H1 (cell line): ENCODE data around the gene PXK. TPM values are rescaled to one million over a fixed set of nuclear protein-coding genes. Genes with fewer than 3 reads are reported as not detected.

Experiments
- CBX8 ChIP-seq: fragments of 300-800, 300-1000 bp; sonication (generic); IDR thresholded peaks from 2 replicates; pipeline ENCODE4 v1.7.1; 2016; ENCODE audit warnings: low read depth, low read length, borderline replicate concordance
- EZH2 ChIP-seq: fragments of 200-600 bp; sonication (generic); IDR thresholded peaks from 2 replicates; pipeline ENCODE4 v1.7.1; 2012; ENCODE audit warnings: low read depth, mild to moderate bottlenecking, moderate library complexity, low read length, inconsistent platforms; ENCODE audit not compliant: severe bottlenecking
- FOSL1 ChIP-seq: IDR thresholded peaks from 2 replicates; pipeline ENCODE4 v1.6.1; 2011; ENCODE audit warnings: mild to moderate bottlenecking, low read depth, low read length, moderate library complexity; ENCODE audit not compliant: insufficient read depth
- RBBP5 ChIP-seq: IDR thresholded peaks from 2 replicates; pipeline ENCODE4 v1.7.1; 2012; ENCODE audit warnings: low read depth, mild to moderate bottlenecking, inconsistent platforms, low read length, moderate library complexity, borderline replicate concordance
- polyA plus RNA-seq, 7 experiments: library from polyadenylated mRNA; depleted of rRNA in 3 of 7; stranded (reverse) in 5 of 7; unstranded in 2 of 7; fragments of >200 nt in 5 of 7; fragments of 200-250 nt in 2 of 7; gene quantifications; 1 replicate in 5 of 7; 2 replicates in 1 of 7; 4 replicates in 1 of 7; pipeline versions ENCODE4 v1.2.1 to v1.2.3, GENCODE V29; 2011 to 2013; ENCODE audit warnings: missing spikeins in 2 of 7, mixed read lengths in 2 of 7
- total RNA-seq: library from RNA; stranded (reverse); fragmentation: NEBNext Ultra II Directional; extraction: Animal tissue kit (Norgen Biotek cat#: 25700); gene quantifications from 2 replicates; pipeline ENCODE4 v1.2.1, GENCODE V29; 2021

PXK gene
- total and polyA plus RNA-seq, 2 of the 8 experiments (the other 6 are each of a cell fraction or from before 2014, with no cell fraction given) = 3.5 to 7.1 TPM

DNA sequence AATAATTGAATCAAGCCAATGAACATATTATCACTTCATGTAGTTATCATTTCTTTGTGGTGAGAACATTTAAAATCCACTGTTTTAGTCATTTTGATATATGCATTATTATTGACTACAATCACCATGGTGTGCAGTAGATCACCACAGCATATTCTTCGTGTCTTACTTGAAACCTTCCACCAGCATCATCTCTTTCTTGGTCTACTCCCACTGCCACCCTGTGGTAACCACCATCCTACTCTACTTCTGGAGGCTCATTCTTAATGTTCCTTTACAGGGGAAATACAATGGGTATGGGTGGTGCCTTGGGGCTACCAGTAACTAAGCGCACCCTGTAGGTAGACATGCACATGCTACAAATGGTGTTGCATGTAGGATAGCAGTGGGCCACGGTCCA lies 25.4 kb downstream of the PXK start (continued):
- TF ChIP-seq CBX8 (no peak), FOSL1 (no peak), RBBP5 (no peak), EZH2 (no peak)
- TF ChIP-seq, all 59 proteins: peak for 0
